Activated CD4-positive, alpha-beta memory T cell treated with anti-CD3 and anti-CD28 coated beads, Interleukin-2, amount 10 ng/mL, durations not matched to agents 7 days and 5 days (primary cell): ENCODE measurements around the gene POLD4. TPM values are rescaled to one million over a fixed set of nuclear protein-coding genes. Genes with fewer than 3 reads are reported as not detected.

Source experiments
- CTCF ChIA-PET: fragments of 350-600 bp; sonication (Branson Sonifier 250); formaldehyde crosslinking; loops from one replicate; lab custom pipeline; 2021; ENCODE audit warnings: antibody characterized with exemption, inconsistent platforms; lab: Charles Lee
- POLR2A ChIA-PET: fragments of 350-600 bp; sonication (Branson Sonifier 250); formaldehyde crosslinking; loops from one replicate; lab custom pipeline; 2021; ENCODE audit warnings: antibody characterized with exemption; lab: Charles Lee
- DNase-seq: peaks from one replicate; pipeline ENCODE4 v3.0.0-alpha.2; 2020
- H3K27ac Mint-ChIP-seq: one replicate; pipeline ENCODE4 v1.8.0; 2021; ENCODE audit warnings: mild to moderate bottlenecking, mixed read lengths
- H3K27me3 Mint-ChIP-seq: one replicate; pipeline ENCODE4 v1.8.0; 2021; ENCODE audit warnings: mixed read lengths
- H3K36me3 Mint-ChIP-seq: one replicate; pipeline ENCODE4 v1.8.0; 2021; ENCODE audit warnings: low read depth, mixed read lengths
- H3K4me1 Mint-ChIP-seq: one replicate; pipeline ENCODE4 v1.8.0; 2021; ENCODE audit warnings: mixed read lengths
- H3K4me3 Mint-ChIP-seq: one replicate; pipeline ENCODE4 v1.8.0; 2021; ENCODE audit warnings: mild to moderate bottlenecking, mixed read lengths
- H3K9me3 Mint-ChIP-seq: one replicate; pipeline ENCODE4 v1.8.0; 2021; ENCODE audit warnings: mixed read lengths
- total RNA-seq, 2 experiments: library from RNA; stranded (reverse); gene quantifications; one replicate each; pipeline ENCODE4 v1.2.3, GENCODE V29; 2021

POLD4 gene
- total RNA-seq, 2 experiments from 2014 or later = 74.0 to 74.1 TPM

DNA sequence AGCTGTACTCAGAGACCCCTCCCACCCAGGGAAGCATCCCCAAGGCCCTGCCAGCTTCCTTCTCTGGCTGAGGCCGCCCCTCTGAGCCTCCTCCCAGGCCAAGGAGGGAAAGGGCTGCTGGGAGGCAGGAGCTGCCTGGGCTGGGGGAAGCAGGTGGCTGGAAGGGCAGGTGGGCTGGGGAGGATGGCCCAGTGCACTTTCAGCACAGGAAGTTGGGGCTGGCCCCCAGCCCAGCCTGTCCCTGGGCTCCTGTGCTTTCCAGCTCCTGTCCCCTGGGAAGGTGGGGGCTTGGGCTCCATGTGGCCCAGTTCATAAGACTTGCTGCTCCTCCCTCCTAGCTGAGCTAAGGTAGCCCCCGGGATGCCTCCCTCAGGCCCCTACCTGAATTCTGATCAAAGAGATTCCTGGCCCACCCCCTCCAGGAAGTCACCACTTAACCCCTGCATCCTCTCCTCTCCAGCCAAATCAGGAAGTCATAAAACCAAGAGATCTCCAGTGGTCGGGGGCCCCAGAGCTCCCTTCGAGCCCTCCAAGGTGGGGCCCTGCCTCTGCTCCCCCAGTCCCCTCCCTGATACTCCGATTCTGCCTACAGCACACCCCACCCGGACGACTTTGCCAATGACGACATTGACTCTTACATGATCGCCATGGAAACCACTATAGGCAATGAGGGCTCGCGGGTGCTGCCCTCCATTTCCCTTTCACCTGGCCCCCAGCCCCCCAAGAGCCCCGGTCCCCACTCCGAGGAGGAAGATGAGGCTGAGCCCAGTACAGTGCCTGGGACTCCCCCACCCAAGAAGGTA lies 43.4 kb upstream of the POLD4 start:
- Mint-ChIP-seq H3K4me3 (peak overlapping the region; percentile 35), H3K27ac (peak overlapping the region; percentile 79), H3K27me3 (no peaks in the 10 kb centered on the region), H3K4me1 (peaks cover 66% of the 10 kb centered on the region), H3K9me3 (no peaks in the 10 kb centered on the region), H3K36me3 (peaks cover 54% of the 10 kb centered on the region)
- ChIA-PET CTCF (interaction anchor here (1.1 to 1.9 kb wide), 3 partner anchors 15 to 73 kb away, joined by 3 to 5 read pairs (median 3); no protein-coding TSS in a partner anchor), POLR2A (interaction anchor here (0.6 to 10.7 kb wide), 12 partner anchors 8 to 112 kb away, joined by 3 to 361 read pairs (median 4); partner anchors contain the start of genes CDK2AP2, PTPRCAP, RPS6KB2 and TMEM134)
- no peak for DNase-seq

GRCh38 chr11:67396259-67396581 lies 42.9 kb upstream of the POLD4 start:
- H3K4me1 Mint-ChIP-seq = peaks cover 68% of the 10 kb centered on the region
- no peak overlapping the region for H3K4me3 Mint-ChIP-seq
- H3K27me3 Mint-ChIP-seq = no peaks in the 10 kb centered on the region
- no peaks in the 10 kb centered on the region for H3K9me3 Mint-ChIP-seq
- DNase-seq = no peak
- H3K27ac Mint-ChIP-seq = peak overlapping the region; percentile 79
- ChIA-PET POLR2A (interaction anchor here (0.6 to 10.7 kb wide), 12 partner anchors 9 to 112 kb away, joined by 3 to 361 read pairs (median 4); partner anchors contain the start of genes CDK2AP2, PTPRCAP, RPS6KB2 and TMEM134), CTCF (interaction anchor here (1.1 to 1.9 kb wide), 3 partner anchors 15 to 74 kb away, joined by 3 to 5 read pairs (median 3); no protein-coding TSS in a partner anchor)
- peaks cover 54% of the 10 kb centered on the region for H3K36me3 Mint-ChIP-seq

- ChIA-PET CTCF (interaction anchor here (1.1 to 1.9 kb wide), 3 partner anchors 14 to 74 kb away, joined by 3 to 5 read pairs (median 3); no protein-coding TSS in a partner anchor), POLR2A (interaction anchor here (0.8 to 10.7 kb wide), 9 partner anchors 9 to 108 kb away, joined by 3 to 361 read pairs (median 6); partner anchors contain the start of genes PTPRCAP, RPS6KB2 and TMEM134)
- peak overlapping the region; percentile 79 for H3K27ac Mint-ChIP-seq
- H3K36me3 Mint-ChIP-seq = peaks cover 50% of the 10 kb centered on the region
- H3K27me3 Mint-ChIP-seq = no peaks in the 10 kb centered on the region
- no peak overlapping the region for H3K4me3 Mint-ChIP-seq
- DNase-seq = no peak
- H3K4me1 Mint-ChIP-seq = peaks cover 71% of the 10 kb centered on the region
- H3K9me3 Mint-ChIP-seq = no peaks in the 10 kb centered on the region
Measured at GRCh38 chr11:67395555-67396258, 42.4 kb upstream of the POLD4 start.

DNA sequence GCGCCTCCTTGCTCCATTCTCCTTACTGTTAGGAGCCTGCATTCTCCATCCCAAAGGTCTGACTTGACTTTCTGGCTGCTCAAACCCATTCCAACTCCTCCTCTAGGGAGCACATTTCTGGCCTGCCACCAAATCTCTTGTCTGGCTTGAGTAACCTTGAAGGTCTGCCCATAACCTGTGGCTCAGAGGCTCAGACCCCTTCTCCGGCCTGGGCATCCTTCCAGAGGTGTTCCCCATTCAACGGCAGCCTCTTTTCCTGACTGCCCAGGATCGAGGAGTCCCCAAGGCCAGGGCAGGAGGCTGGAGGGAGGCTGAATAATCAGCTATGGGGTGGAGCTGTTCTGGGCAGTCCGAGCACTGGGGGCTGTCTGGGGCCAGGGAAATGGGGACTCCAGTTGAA lies 40.6 kb upstream of the POLD4 start:
- no peak for DNase-seq
- POLR2A ChIA-PET = interaction anchor here (0.8 to 6.7 kb wide), 6 partner anchors 9 to 93 kb away, joined by 3 to 97 read pairs (median 10); partner anchors contain the start of genes POLD4, PPP1CA, PTPRCAP and TBC1D10C
- peaks cover 36% of the 10 kb centered on the region for H3K36me3 Mint-ChIP-seq
- CTCF ChIA-PET = interaction anchor here (0.8 kb wide), 1 partner anchor 155 kb away, joined by 3 read pairs; no protein-coding TSS in a partner anchor
- H3K4me3 Mint-ChIP-seq = peak overlapping the region; percentile 59
- H3K27me3 Mint-ChIP-seq = no peaks in the 10 kb centered on the region
- peak overlapping the region; percentile 52 for H3K27ac Mint-ChIP-seq
- no peaks in the 10 kb centered on the region for H3K9me3 Mint-ChIP-seq
- peaks cover 65% of the 10 kb centered on the region for H3K4me1 Mint-ChIP-seq

- DNase-seq = no peak
- Mint-ChIP-seq H3K27me3 (no peaks in the 10 kb centered on the region), H3K9me3 (no peaks in the 10 kb centered on the region), H3K4me3 (peak overlapping the region; percentile 94), H3K4me1 (peaks cover 63% of the 10 kb centered on the region), H3K36me3 (peaks cover 34% of the 10 kb centered on the region), H3K27ac (no peak overlapping the region)
- ChIA-PET CTCF (interaction anchor here (0.7 to 35.2 kb wide), 3 partner anchors 8 to 89 kb away, joined by 4 to 847 read pairs (median 24); partner anchors contain the start of genes AIP, POLD4 and PPP1CA), POLR2A (interaction anchor here (1.1 to 6.7 kb wide), 5 partner anchors 9 to 94 kb away, joined by 3 to 97 read pairs (median 23); partner anchors contain the start of genes POLD4, PPP1CA, PTPRCAP and TBC1D10C)
Measured at GRCh38 chr11:67393437-67393836, 40.1 kb upstream of the POLD4 start.

DNA sequence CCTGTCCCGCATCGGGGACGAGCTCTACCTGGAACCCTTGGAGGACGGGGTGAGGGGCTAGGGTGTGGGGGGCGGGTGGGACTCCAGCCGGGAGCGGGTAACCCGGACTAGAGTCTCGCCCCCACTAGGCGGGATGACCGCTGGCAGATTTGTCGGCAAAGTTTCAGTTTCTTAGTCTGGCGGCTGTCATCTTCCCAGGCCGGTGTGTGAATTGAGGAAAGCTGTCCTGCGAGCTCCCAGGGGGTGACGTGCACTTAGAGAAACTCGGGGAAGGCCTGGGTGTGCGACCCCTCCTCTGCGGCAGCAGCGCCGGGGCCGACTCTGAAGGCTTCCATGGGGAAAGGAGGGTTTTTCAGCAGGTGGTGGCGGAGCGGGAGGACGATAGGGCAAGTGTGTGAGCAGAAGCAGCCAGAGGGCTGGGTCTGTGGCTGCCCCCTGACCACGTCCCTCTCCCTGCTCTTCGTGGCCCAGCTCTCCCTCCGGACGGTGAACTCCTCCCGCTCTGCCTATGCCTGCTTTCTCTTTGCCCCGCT lies 38.9 kb upstream of the POLD4 start:
- Mint-ChIP-seq H3K4me1 (peaks cover 51% of the 10 kb centered on the region), H3K27me3 (no peaks in the 10 kb centered on the region), H3K36me3 (peaks cover 22% of the 10 kb centered on the region), H3K9me3 (no peaks in the 10 kb centered on the region), H3K27ac (peak overlapping the region; percentile 81), H3K4me3 (peak overlapping the region; percentile 94)
- DNase-seq = no peak
- ChIA-PET CTCF (interaction anchor here (0.9 to 35.2 kb wide), 8 partner anchors 9 to 115 kb away, joined by 3 to 847 read pairs (median 6); partner anchors contain the start of genes AIP, POLD4, PPP1CA and TBC1D10C), POLR2A (interaction anchor here (0.6 to 6.7 kb wide), 20 partner anchors 10 to 222 kb away, joined by 3 to 97 read pairs (median 4); partner anchors contain the start of genes AIP, POLD4, PPP1CA and PTPRCAP)

DNA sequence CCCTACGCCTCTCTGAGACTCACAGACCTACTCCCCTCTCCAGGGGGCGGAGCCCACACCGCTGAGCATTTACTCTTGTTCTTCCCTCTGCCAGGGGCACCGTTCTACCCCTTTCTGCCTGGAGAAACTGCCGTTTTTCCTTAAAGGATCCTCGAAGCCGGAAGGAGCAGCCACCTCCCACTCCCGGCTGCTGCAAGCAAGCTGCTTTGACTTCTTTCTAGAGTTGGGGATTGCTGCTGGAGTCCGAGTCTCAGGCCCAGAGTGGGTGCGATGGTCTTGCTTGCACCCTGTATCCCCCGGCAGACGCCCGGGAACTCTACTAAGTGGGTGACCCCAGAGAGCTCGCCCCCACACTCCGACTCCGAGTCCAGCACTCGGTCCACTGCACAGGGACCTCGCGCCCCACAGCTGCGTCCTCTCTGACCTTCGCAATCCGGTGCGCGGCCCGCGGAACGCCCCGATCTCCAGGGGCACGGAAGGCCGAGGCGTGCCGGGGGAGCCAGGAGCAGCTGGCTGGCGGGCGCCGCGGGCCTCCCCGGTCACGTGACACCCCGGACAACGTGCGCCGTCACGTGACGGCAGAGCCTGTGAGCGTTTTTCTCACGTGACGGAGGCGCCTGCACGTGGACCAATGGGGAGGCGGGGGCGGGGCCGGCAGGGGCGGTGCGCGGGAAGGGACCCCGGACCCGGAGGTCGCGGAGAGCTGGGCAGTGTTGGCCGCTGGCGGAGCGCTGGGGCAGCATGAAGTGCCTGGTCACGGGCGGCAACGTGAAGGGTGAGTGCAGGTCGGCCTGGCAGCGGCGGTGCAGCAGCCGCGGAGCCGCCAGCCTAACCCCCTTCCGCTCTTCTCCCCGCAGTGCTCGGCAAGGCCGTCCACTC lies 38.2 kb upstream of the POLD4 start, which contains the start of gene RAD9A:
Gene RAD9A, plus strand, starts transcription at position 683 of the 879 bp plus-strand sequence. Its CDS starts 59 bp downstream, at position 742.
- Mint-ChIP-seq H3K4me3 (peak within 1 kb of the TSS; percentile 94), H3K9me3 (no peaks in the 10 kb centered on the region), H3K27me3 (no peaks in the 10 kb centered on the region), H3K36me3 (peaks cover 16% of the 10 kb centered on the region), H3K4me1 (peaks cover 45% of the 10 kb centered on the region), H3K27ac (peak within 1 kb of the TSS; percentile 81)
- peak; percentile 95 for DNase-seq
- POLR2A ChIA-PET = interaction anchor here (0.6 to 6.7 kb wide), 26 partner anchors 9 to 222 kb away, joined by 3 to 97 read pairs (median 4); partner anchors contain the start of genes AIP, CDK2AP2, POLD4 and PPP1CA
- CTCF ChIA-PET = interaction anchor here (0.9 to 35.2 kb wide), 10 partner anchors 10 to 138 kb away, joined by 3 to 847 read pairs (median 6); partner anchors contain the start of genes AIP, POLD4, PPP1CA and TBC1D10C

DNA sequence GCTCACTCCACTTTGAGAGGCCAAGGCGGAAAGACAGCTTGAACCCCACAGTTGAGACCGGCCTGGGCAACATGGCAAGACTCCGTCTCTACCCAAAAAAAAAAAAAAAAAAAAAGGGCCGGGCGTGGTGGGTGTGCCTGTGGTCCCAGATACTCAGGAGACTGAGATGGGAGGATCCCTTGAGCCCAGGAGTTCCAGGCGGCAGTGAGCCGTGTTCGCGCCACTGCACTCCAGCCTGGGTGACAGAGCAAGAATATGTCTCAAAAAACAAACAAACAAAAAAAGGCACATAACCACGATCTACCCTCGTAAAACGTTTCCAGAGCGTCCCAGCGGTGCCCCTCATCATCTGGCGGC lies 37.6 kb upstream of the POLD4 start:
- peak overlapping the region; percentile 94 for H3K4me3 Mint-ChIP-seq
- ChIA-PET POLR2A (interaction anchor here (0.7 to 6.7 kb wide), 14 partner anchors 8 to 117 kb away, joined by 3 to 97 read pairs (median 4); partner anchors contain the start of genes CDK2AP2, POLD4, PPP1CA and PTPRCAP), CTCF (interaction anchor here (1.5 to 35.2 kb wide), 5 partner anchors 10 to 138 kb away, joined by 4 to 847 read pairs (median 24); partner anchors contain the start of genes POLD4 and PPP1CA)
- H3K27ac Mint-ChIP-seq = peak overlapping the region; percentile 56
- H3K9me3 Mint-ChIP-seq = no peaks in the 10 kb centered on the region
- DNase-seq = no peak
- peaks cover 2% of the 10 kb centered on the region for H3K27me3 Mint-ChIP-seq
- peaks cover 38% of the 10 kb centered on the region for H3K4me1 Mint-ChIP-seq
- peaks cover 11% of the 10 kb centered on the region for H3K36me3 Mint-ChIP-seq

DNA sequence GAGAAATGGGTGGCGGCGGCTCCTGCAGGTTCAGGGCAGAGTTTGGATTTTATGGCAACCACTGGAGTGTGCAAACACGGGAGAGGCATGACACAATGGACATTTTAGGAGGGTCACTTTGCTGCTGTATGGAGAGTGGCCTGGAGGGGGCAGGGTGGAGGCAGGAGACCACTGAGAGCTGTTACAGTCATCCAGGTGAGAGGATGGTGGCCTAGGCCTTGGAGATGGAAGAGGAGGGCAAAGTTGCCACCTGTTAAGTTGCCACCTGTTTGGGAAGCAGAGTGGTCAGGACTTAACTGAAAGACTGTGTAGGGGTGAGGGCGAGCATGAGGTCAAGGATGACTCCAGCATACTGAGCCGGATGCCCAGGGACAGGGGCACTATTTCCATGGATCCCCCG lies 36.1 kb upstream of the POLD4 start:
- CTCF ChIA-PET = interaction anchor here (0.5 to 35.2 kb wide), 4 partner anchors 8 to 47 kb away, joined by 3 to 847 read pairs (median 14); partner anchors contain the start of gene POLD4
- H3K4me3 Mint-ChIP-seq = peak overlapping the region; percentile 40
- H3K9me3 Mint-ChIP-seq = no peaks in the 10 kb centered on the region
- POLR2A ChIA-PET = interaction anchor here (6.7 kb wide), 1 partner anchor 13 kb away, joined by 97 read pairs; the partner anchor contains the start of genes PPP1CA and TBC1D10C
- peaks cover 35% of the 10 kb centered on the region for H3K4me1 Mint-ChIP-seq
- H3K27me3 Mint-ChIP-seq = peaks cover 13% of the 10 kb centered on the region
- peaks cover 9% of the 10 kb centered on the region for H3K36me3 Mint-ChIP-seq
- H3K27ac Mint-ChIP-seq = no peak overlapping the region
- peak; percentile 65 for DNase-seq

- ChIA-PET CTCF (interaction anchor here (2.3 to 35.2 kb wide), 2 partner anchors 30 to 41 kb away, joined by 14 to 847 read pairs; partner anchors contain the start of gene POLD4), POLR2A (interaction anchor here (0.8 to 4.5 kb wide), 4 partner anchors 14 to 115 kb away, joined by 3 to 22 read pairs (median 5); partner anchors contain the start of genes POLD4 and PPP1CA)
- Mint-ChIP-seq H3K9me3 (no peaks in the 10 kb centered on the region), H3K36me3 (peaks cover 2% of the 10 kb centered on the region), H3K27ac (no peak overlapping the region), H3K27me3 (peaks cover 16% of the 10 kb centered on the region), H3K4me3 (no peak overlapping the region), H3K4me1 (peaks cover 20% of the 10 kb centered on the region)
- DNase-seq = no peak
Measured at GRCh38 chr11:67387518-67387917, 34.2 kb upstream of the POLD4 start.
